Epithelial cell of esophagus (primary cell): ENCODE data around the gene SLC6A12.
"Not testable (repeated sequence)": the region's sequence is repeated elsewhere in the genome, so short reads cannot be mapped to it uniquely, and the experiment has no call there.

ENCODE experiments used
- DNase-seq: peaks from one replicate; pipeline ENCODE4 v3.0.0; 2010; ENCODE audit warnings: low read depth
- H3K4me3 ChIP-seq: 2 replicates; pipeline ENCODE4 v1.5.1; 2011; ENCODE audit warnings: mild to moderate bottlenecking, low read length, control low read depth
- CTCF ChIP-seq: IDR thresholded peaks from 2 replicates; pipeline ENCODE4 v1.5.1; 2011; ENCODE audit warnings: low read depth, mild to moderate bottlenecking, low read length, control low read depth, inconsistent platforms; ENCODE audit not compliant: insufficient read depth; ENCODE audit errors: missing control alignments

Gene SLC6A12

GRCh38 chr12:194276-194675, 19.7 kb downstream of the SLC6A12 start:
- no peak for TF ChIP-seq CTCF
- no peak overlapping the region for H3K4me3 ChIP-seq
- DNase-seq, result no peak

- no peak for TF ChIP-seq CTCF
- no peak for DNase-seq
- no peak overlapping the region for H3K4me3 ChIP-seq
These were observed 20.7 kb downstream of the SLC6A12 start for GRCh38 chr12:193261-193660.

GRCh38 chr12:191541-191940, 22.4 kb downstream of the SLC6A12 start:
- DNase-seq, result no peak
- TF ChIP-seq CTCF, result no peak
- H3K4me3 ChIP-seq, result no peak overlapping the region

- no peak overlapping the region for H3K4me3 ChIP-seq
- TF ChIP-seq CTCF, result no peak
- no peak for DNase-seq
These were observed 23.1 kb downstream of the SLC6A12 start for GRCh38 chr12:190881-191280.

GRCh38 chr12:189622-189962, 24.4 kb downstream of the SLC6A12 start:
- no peak overlapping the region for H3K4me3 ChIP-seq
- no peak for TF ChIP-seq CTCF
- no peak for DNase-seq

- peak; percentile 48 for TF ChIP-seq CTCF
- peak overlapping the region; percentile 34 for H3K4me3 ChIP-seq
These were observed 24.9 kb downstream of the SLC6A12 start for GRCh38 chr12:188910-189621.

GRCh38 chr12:187986-188909, 25.7 kb downstream of the SLC6A12 start:
- DNase-seq, result not testable (repeated sequence)
- H3K4me3 ChIP-seq, result peak overlapping the region; percentile 34

More at GRCh38 chr12:188910-189621, 24.9 kb downstream of the SLC6A12 start:
- peak; percentile 36 for DNase-seq
